ENCODE measurements around the gene ATF6.

Gene ATF6

GRCh38 chr1:161849518-161849917 lies 83.4 kb downstream of the ATF6 start:
- TF ChIP-seq CTCF (IDR thresholded peaks at IDR 0.05; ENCODE audit: low read depth, low read length): no peak
- DNase-seq (ENCODE audit: extremely low read depth, low read depth): no peak

GRCh38 chr1:161855260-161855659 lies 89.1 kb downstream of the ATF6 start:
- TF ChIP-seq CTCF (IDR thresholded peaks at IDR 0.05; ENCODE audit: low read depth, low read length): no peak
- no peak for DNase-seq (ENCODE audit: extremely low read depth, low read depth)

GRCh38 chr1:161858271-161858670 lies 92.2 kb downstream of the ATF6 start:
- TF ChIP-seq CTCF (IDR thresholded peaks at IDR 0.05; ENCODE audit: low read depth, low read length): no peak
- no peak for DNase-seq (ENCODE audit: extremely low read depth, low read depth)

- no peak for DNase-seq (ENCODE audit: extremely low read depth, low read depth)
- no peak for TF ChIP-seq CTCF (IDR thresholded peaks at IDR 0.05; ENCODE audit: low read depth, low read length)
These were observed 97.4 kb downstream of the ATF6 start for GRCh38 chr1:161863549-161863948.

GRCh38 chr1:161864577-161864976 lies 98.5 kb downstream of the ATF6 start:
- DNase-seq (ENCODE audit: extremely low read depth, low read depth): no peak

GRCh38 chr1:161866241-161866640 lies 100.1 kb downstream of the ATF6 start:
- no peak for TF ChIP-seq CTCF (IDR thresholded peaks at IDR 0.05; ENCODE audit: low read depth, low read length)
- no peak for DNase-seq (ENCODE audit: extremely low read depth, low read depth)

More at GRCh38 chr1:161864577-161864976, 98.5 kb downstream of the ATF6 start:
- TF ChIP-seq CTCF (IDR thresholded peaks at IDR 0.05; ENCODE audit: low read depth, low read length): peak; percentile 59

- TF ChIP-seq CTCF (IDR thresholded peaks at IDR 0.05; ENCODE audit: low read depth, low read length): no peak
- DNase-seq (ENCODE audit: extremely low read depth, low read depth): no peak
These were observed 102.7 kb downstream of the ATF6 start for GRCh38 chr1:161868832-161869231.
